ENCODE data around the gene KIF26B.

GRCh38 chr1:245215071-245215470 lies 60.3 kb downstream of the KIF26B start:
- no peak for TF ChIP-seq CTCF (IDR thresholded peaks at IDR 0.05)
- no peak for TF ChIP-seq POLR2A (IDR thresholded peaks at IDR 0.05)

Measured in transverse colon (tissue), 3 donors.